ENCODE results near the gene GUSB. TPM values are rescaled to one million over a fixed set of nuclear protein-coding genes. Genes with fewer than 3 reads are reported as not detected.
"Not testable (repeated sequence)": the region's sequence is repeated elsewhere in the genome, so short reads cannot be mapped to it uniquely, and the experiment has no call there.

The GUSB gene
- 64.2 TPM for total RNA-seq

GRCh38 chr7:65981965-65982792 lies at the start of gene GUSB:
Gene GUSB (minus strand): TSS chr7:65982213. CDS start chr7:65982183, 30 bp downstream.
- DNase-seq (ENCODE audit: low spot score) (peak; percentile 95), ATAC-seq (peak; percentile 96)

- ATAC-seq; DNase-seq (ENCODE audit: low spot score): not testable (repeated sequence)
Observed at GRCh38 chr7:66028342-66028741, 46.3 kb upstream of the GUSB start.

DNA sequence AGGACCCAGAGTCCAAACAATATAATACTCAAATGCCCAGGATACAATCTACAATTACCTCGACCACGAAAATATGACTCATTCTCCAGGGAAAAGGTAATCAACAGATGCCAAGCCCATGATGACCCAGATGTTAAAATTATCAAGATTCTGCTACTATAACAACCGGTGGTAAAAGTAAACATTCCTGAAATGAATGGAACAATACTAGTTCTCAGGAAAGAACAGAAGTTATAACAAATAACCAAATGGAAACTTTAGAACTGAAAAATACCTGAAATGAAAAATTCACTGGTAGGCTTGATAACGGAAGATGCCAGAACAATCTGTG lies 34.1 kb upstream of the GUSB start:
- DNase-seq (ENCODE audit: low spot score) (no peak), ATAC-seq (no peak)

DNA sequence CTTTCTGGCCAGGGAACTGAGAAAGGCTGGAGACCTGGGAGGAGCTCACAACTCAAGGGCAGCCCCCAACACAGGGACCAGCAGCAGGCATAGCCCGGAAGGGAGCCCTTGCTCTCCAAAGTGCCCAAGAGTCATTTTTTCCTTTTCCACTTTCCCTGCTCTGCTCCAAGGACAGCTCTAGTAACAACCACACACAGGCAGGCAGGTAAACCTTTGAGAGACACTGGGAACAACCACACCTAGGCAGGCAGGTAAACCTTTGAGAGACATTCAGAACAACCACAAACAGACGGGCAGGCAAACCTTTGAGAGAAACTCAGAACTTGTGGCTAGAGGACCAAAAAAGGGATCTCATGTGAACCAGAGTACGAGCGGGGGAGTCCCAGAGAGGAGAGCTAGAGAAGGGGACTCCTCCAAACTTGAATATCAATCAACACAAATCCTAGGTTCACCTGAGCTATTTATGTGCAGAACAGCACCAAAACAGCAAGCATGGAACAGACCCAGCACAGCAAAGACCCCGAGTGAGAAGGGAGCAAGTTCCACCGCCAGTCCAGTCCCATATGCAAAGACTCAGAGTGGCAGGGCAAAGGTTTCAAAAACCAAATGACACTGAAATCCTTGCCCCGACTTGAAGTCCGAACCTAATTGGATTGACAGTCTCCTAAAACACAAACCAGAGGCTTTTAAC lies 33.6 kb upstream of the GUSB start:
- no peak for DNase-seq (ENCODE audit: low spot score)
- no peak for ATAC-seq

DNA sequence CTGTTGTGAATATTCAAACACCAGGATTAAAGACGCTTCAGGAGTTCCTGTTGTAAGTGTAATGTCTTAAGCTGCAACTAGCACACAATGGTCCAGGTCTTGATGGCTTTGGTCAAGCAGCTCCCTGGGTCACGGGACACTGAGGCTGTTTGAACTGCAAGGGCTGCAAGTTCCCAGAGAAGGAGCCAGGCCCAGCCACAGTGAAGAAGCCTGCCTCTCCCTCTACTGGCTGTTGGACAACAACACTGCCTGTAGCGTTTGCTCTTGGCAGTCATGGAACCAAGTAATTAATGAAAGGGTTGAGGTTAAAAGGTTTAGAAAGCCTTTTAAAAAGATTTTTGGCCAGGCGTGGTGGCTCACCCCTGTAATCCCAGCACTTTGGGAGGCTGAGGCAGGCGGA lies 31.9 kb upstream of the GUSB start:
- ATAC-seq (peak; percentile 97), DNase-seq (ENCODE audit: low spot score) (no peak)

GRCh38 chr7:66007232-66007631 lies 25.2 kb upstream of the GUSB start:
- no peak for ATAC-seq
- no peak for DNase-seq (ENCODE audit: low spot score)

DNA sequence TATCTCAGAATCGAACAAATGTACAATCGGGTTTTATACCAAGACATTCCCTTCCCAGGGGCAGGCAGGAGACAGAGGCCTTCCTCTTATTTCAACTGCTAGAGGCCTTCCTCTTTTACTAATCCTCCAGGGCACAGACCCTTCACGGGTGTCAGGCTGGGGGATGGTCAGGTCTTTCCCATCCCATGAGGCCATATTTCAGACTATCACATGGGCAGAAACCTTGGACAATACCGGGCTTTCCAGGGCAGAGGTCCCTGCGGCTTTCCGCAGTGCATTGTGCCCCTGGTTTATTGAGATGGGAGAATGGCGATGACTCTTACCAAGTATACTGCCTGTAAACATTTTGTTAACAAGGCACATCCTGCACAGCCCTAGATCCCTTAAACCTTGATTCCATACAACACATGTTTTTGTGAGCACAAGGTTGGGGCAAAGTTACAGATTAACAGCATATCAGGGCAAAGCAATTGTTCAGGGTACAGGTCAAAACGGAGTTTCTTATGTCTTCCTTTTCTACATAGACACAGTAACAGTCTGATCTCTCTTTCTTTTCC lies 23.2 kb upstream of the GUSB start:
- not testable (repeated sequence) for ATAC-seq; DNase-seq (ENCODE audit: low spot score)

- ATAC-seq, result peak; percentile 46
- not testable (repeated sequence) for DNase-seq (ENCODE audit: low spot score)
Observed at GRCh38 chr7:66000823-66001417, 18.9 kb upstream of the GUSB start.

DNA sequence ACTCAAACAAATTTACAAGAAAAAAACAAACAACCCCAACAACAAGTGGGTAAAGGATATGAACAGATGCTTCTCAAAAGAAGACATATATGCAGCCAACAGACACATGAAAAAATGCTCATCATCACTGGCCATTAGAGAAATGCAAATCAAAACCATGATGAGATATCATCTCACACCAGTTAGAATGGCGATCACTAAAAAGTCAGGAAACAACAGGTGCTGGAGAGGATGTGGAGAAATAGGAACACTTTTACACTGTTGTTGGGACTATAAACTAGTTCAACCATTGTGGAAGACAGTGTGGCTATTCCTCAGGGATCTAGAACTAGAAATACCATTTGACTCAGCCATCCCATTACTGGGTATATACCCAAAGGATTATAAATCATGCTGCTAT lies 13.0 kb upstream of the GUSB start:
- not testable (repeated sequence) for ATAC-seq; DNase-seq (ENCODE audit: low spot score)

- DNase-seq (ENCODE audit: low spot score), result no peak
Observed at GRCh38 chr7:65992526-65992925, 10.5 kb upstream of the GUSB start.

GRCh38 chr7:65991829-65992228 lies 9.8 kb upstream of the GUSB start:
- peak; percentile 16 for DNase-seq (ENCODE audit: low spot score)
- not testable (repeated sequence) for ATAC-seq

More at GRCh38 chr7:65992526-65992925, 10.5 kb upstream of the GUSB start:
- ATAC-seq, result no peak

GRCh38 chr7:65989694-65990080 lies 7.7 kb upstream of the GUSB start:
- no peak for DNase-seq (ENCODE audit: low spot score)

DNA sequence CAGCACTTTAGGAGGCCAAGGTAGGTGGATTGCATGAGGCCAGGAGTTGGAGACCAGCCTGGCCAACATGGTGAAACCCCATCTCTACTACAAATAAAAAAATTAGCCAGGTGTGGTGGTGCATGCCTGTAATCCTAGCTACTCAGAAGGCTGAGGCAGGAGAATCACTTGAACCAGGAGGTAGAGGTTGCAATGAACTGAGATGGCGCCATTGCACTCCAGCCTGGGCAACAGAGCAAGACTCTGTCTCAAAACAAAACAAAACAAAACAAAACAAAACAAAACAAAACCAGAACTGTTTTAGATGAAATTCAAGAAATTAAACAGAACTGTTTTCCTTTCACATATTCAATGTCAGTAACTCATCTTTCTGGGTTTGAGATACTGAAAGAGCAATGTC lies 6.5 kb upstream of the GUSB start:
- ATAC-seq; DNase-seq (ENCODE audit: low spot score): not testable (repeated sequence)

More at GRCh38 chr7:65989694-65990080, 7.7 kb upstream of the GUSB start:
- no peak for ATAC-seq

GRCh38 chr7:65988084-65988483 lies 6.1 kb upstream of the GUSB start:
- no peak for ATAC-seq
- DNase-seq (ENCODE audit: low spot score), result no peak

DNA sequence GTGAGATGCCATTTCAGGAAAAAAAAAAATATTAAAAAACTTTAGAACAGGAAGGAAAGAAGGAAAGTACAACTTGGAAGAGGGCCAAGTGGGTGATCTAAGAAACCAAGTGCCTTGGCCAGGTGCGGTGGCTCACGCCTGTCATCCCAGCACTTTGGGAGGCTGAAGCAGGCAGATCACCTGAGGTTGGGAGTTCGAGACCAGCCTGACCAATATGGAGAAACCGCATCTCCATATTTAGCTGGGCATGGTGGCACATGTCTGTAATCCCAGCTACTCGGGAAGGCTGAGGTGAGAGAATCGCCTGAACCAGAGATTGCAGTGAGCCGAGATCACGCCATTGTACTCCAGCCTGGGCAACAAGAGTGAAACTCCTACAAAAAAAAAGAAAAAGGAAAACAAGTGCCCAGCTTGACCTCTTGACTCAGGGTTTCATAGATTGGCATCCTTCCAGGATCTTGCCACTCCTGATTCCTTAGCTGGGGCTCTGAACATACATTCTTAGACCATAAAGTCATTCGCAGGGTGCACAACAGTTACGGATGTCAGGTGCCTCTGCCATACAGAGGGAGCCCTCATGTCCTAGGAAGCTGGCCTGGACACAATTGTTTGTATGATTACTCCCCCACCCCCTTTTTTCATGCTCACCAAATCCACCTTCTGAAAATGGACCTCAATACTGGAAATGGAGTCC lies 2.1 kb upstream of the GUSB start:
- DNase-seq (ENCODE audit: low spot score) (no peak), ATAC-seq (no peak)

DNA sequence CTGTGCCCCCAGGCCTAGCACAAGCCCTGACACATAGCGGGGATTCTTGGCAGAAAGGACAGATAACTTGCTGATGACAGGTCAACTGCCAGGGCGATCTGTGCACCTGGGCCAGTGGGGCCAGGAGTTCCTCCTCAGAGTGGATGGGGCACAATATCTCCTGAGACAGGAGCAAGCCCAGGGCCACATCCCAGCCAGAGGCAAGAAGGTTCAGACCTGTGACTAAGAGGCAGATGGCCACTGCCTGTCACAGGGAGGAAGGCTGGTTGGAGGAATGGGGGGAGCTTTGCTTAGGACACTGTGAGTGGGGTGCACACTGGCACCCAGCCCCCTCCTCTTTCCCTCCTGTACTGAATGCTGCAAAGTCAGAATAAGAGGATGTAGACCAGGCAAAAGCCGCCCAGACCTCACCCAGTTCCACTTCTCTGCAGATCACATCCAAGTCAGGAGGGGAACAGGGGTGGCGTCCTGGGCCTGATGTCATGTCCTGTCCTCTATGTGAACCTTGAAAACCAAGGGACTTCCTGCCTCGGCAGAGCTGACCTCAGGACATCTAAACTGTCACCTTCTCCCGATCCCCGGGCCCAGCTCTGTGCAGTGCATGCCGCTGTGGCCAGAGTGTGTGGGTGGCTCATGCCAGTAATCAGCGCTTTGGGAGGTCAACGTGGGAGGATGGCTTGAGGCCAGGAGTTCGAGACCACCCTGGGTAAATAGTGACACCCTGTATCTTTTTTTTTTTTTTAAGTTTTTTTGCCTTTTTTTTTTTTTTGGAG lies 1.3 kb downstream of the GUSB start:
- DNase-seq (ENCODE audit: low spot score), result peak; percentile 68
- ATAC-seq, result peak; percentile 64

- DNase-seq (ENCODE audit: low spot score) (peak; percentile 42), ATAC-seq (no peak)
Observed at GRCh38 chr7:65979583-65980477, 2.2 kb downstream of the GUSB start.

- DNase-seq (ENCODE audit: low spot score) (peak; percentile 37), ATAC-seq (no peak)
Observed at GRCh38 chr7:65978891-65979582, 3.0 kb downstream of the GUSB start.
